GM21786 (cell line): ENCODE data around the gene HSPA12A.
A peak's percentile ranks its signal among the peaks of the same experiment; 100 is the strongest.
"Not testable (repeated sequence)": the region's sequence is repeated elsewhere in the genome, so short reads cannot be mapped to it uniquely, and the experiment has no call there.

Source experiments
- ATAC-seq: cut with Tn5 transposase; IDR thresholded peaks from one replicate; pipeline ENCODE4 v1.9.1; 2021; ENCODE audit not compliant: unreplicated experiment

The HSPA12A gene

DNA sequence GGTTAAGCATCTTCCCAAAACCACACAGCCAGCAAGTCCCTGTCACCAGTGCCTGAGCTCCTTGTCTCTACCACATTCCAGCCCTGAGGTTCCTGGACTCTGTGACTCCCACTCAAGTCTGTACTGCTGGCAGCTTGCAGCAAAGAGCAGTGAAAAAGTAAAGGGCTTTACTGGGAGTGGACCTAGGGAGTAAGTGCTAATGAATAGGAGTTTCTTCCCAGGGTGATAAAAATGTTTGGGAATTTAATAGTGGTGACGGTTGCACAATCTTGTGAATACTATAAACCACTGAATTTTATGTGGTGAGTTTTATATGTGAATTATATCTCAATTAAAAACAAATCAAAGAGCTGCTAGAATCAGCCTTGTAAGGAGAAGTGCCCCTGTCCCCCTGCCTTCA, 22.6 kb downstream of the HSPA12A start:
- ATAC-seq = no peak

DNA sequence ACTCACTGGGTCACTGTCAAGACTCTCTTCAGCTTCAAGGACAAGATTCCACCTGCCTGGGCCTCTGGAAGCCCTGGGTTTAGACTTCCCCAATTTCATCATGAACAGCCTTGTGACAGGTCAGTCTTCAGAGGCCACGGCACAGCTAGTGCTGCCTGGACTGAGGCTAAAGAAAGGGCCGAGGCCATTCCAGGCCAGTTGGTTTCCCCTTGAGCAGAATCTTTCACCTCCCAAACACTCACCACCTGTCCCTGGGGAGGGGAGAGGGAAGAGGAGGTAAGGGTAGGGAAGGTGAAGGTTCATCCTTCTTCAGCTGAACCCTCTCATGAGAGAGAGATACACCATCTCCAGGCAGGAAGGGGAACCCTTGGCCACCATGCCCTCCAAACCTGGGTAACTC, 24.3 kb downstream of the HSPA12A start:
- ATAC-seq = no peak

- no peak for ATAC-seq
These were observed 26.0 kb downstream of the HSPA12A start for GRCh38 chr10:116716381-116716780.

DNA sequence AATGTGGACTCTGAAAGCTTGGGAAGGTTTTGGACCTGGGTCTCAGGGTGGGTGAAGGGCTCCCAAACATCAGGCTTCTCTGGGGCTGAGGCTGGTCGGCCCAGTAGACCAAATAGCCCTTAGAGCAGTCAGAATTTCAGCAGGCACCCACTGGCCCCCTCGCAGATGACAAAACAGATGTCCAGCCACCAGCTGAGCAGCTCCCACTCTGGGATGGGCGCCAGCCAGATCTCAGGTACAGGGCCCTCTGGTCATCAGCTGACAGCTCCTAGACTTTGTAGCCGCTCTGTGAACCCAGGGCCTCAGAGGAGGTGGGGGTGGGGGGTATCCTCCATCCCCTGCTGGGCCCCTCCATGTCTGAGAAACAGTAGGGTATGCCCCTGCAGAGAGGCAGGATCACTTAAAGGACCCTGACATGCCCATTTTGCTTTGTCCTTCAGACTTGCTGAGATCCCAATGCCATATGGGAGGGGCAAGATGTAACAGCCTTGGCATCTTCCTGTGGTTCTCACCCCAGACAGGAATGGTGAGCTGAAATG, 26.5 kb downstream of the HSPA12A start:
- ATAC-seq = no peak

DNA sequence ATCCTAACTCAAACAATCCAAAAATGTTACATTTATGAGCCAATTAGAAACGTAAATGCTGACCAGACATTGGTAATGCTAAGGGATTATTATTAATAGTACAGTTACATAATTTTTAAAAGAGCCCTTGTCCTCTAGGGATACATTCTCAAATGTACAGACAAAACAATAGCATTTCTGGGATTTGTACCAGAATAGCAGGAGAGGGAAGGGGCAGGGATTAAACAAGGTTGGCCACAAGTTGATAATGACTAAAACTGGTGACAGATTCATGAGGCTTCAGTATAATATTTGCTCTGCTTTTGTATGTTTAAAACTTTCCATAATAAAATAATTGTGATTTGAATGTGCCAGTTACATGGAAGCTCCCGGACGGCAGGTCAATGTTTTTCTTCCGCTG, 27.0 kb downstream of the HSPA12A start:
- ATAC-seq = no peak

DNA sequence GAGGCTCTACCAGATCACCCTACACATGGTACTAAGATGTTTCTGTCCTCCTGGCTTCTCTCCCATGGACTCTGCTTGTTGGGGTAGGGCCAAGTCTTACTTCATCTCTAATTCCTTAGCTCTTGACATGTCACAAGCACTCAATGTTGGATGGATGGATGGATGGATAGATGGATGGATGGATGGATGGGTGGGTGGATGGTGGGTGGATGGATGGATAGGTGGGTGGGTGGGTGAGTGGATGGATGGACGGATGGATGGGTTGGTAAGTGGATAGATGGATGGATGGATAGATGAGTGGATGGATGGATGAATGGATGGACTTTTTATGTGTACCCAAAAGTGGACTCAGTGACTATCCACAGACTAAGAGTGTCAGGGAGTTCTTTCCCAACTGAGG, 28.5 kb downstream of the HSPA12A start:
- no peak for ATAC-seq

DNA sequence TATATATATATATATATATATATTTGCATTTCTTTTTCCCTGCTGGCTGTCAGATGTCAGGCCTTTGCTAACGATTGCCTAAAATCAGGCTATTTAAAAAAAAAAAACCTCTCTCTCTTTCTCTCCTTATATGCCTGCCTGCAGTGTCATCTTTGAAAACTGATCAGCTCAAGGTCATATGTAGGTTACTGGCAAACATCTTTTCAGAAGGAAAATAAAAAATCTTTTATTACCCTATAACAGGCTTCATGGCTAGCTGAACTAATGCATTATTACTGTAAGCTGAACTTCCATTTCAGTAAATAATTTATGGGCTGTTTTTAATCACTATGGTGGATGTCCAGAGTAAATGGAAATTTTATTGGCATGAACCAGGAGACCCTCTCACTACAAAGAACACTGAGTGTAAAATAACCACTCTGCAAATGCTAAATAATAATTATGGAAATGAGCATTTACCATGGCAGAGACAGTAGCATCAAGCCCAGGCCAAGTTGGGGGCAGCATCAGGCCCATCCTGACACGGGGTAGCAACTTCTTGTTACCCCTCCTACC, 29.3 kb downstream of the HSPA12A start:
- ATAC-seq = no peak

GRCh38 chr10:116712519-116712918, 29.8 kb downstream of the HSPA12A start:
- no peak for ATAC-seq

- not testable (repeated sequence) for ATAC-seq
These were observed 30.6 kb downstream of the HSPA12A start for GRCh38 chr10:116711803-116712202.

DNA sequence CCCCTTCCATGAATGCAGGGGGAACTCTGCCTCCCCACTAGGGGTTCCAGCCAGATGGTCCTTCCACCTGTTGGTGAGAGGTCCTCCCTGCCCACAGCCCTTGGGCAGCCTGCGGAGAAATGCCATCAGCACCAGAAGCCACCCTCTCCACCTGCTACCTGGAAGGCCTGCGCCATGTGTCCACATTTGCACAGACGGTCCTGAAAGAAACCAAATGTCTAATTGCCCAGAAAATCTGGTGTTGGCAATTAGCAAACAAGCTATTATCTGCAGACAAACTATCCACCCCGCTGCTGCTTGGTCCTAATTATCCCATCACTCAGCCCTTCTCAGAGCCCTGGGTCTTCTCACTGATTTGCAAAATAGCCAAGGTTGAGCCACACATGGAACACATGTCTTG, 32.3 kb downstream of the HSPA12A start:
- ATAC-seq = no peak

- no peak for ATAC-seq
These were observed 33.5 kb downstream of the HSPA12A start for GRCh38 chr10:116708877-116709276.

- ATAC-seq = no peak
These were observed 34.0 kb downstream of the HSPA12A start for GRCh38 chr10:116708391-116708821.

DNA sequence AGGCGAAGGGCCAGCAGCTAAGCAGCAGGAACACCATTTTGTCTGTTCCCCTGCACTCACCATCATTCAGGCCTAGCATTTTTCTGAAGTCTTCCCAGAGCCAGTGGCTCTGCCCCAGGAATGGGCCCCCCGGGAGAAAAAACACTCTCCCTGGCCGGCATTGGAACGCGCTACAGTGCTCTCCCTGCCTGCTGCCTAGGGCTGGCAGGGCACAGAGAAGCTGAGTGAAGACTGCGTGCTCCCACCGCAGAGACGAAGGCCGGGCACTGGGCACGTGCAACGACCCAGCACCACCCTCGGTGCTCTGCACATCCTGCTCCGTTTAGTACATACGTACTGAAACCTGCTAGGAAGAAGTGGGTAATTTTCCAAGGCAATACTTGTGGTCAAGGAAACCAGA, 34.4 kb downstream of the HSPA12A start:
- ATAC-seq = no peak

DNA sequence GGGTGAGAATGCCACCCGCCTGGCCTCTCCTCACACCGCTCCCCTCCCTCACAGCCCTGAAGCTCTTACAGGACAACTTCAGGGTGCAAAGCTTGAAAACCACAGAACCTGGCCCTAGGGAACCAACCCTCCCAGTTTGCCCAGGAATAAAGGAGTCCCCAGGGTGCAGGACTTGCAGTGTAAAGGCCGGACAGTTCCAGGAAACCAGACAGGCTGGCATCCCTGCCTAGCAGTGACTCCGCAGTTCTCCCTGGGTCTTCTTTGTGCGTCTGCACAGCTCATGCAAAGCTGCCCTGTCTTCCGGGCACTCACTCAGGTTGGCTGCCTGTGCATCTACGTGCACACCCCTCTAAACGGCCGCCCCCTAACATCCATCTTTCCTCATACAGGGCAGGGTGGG, 36.1 kb downstream of the HSPA12A start:
- ATAC-seq = no peak

GRCh38 chr10:116705498-116705897, 36.9 kb downstream of the HSPA12A start:
- no peak for ATAC-seq

- ATAC-seq = no peak
These were observed 37.4 kb downstream of the HSPA12A start for GRCh38 chr10:116704926-116705325.

DNA sequence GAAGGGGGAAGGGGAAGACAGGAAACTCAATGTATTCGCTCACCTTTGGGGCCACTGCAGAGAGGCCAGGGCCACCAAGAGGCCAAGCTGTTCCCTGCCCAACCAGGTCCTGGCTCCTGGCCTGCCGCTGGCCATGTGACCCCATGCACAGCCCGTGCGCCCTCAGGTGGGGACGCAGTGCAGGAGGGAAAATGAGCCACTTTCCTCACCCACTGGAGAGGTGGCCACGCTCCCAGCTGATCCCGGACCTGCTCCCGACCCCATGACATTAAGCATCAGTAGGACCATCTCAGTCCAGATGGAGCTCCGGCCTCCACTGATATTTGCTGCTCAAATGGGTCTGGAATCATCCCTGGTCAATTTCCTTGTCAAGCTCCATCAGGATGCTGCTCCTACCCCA, 40.2 kb downstream of the HSPA12A start:
- no peak for ATAC-seq

DNA sequence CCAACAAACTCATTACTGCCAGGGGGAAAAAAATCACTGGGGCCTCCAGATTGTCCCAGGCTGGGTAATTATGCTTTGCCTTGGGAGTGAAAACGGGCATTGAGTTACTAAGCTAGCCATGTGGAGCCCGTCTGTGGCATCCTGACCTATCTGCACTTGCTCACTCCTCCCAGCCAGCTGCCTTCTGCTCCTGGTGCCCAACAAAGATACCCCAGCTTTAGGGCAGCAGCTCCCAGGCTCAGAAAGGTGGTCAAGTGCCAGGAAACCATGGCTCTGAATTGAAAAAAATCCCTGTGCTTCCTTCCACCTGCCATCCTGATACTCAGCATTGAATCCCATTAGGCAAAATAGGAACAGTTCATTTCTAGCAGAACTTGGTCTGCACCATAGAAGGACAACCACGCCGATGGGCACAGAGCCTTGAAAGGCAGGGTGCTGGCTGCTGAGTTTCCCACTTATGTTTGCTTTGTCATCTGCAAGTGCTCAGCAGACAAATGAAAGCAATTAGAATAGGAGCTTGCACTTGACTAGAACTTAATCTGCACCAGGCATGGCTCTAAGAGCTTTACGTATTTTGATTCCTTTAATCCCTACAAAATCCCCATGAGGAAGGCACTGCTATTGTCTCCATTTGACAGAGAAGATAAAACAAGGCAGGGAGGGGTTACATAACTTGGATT, 42.8 kb downstream of the HSPA12A start:
- no peak for ATAC-seq

DNA sequence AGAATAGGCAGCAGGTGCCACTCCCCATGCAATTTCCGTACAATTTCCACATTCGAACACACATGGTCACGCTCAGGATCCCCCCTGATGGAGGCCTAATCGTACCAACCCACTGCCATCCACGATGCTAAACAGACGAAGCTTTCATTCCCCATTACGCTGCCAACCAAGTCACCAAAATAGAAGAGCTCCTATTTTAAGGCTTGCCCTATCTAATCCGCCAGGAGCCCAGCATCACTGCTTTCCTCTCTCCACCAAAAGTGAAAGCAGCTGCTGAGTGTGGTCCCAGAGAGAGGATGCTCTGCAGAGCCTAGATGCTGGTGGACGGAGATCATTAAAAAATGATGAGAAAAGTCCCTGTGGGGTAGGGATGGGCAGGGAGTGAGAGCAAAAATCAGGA, 43.3 kb downstream of the HSPA12A start:
- no peak for ATAC-seq

DNA sequence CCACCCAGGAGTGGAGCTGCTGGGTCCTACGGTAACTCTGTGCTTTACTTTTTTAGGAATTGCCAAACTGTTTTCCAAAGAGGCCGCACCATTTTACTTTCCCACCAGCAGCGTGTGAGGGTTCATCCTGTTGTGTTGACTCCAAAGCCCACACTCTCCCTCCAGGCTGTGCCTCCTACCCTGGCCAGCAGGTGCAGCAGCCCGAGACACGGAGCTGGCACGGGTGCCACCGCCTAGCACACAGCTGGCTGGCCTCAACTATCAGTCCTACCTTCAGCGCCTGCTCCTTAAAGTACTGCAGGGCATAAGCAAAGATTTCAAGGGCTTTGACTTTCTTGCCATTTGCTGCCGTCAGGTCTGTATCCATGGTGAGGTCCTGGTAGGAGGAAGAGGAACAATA, 44.0 kb downstream of the HSPA12A start:
- ATAC-seq = no peak

GRCh38 chr10:116697816-116698215, 44.5 kb downstream of the HSPA12A start:
- no peak for ATAC-seq

GRCh38 chr10:116696919-116697318, 45.4 kb downstream of the HSPA12A start:
- ATAC-seq = peak; percentile 59

- no peak for ATAC-seq
These were observed 47.5 kb downstream of the HSPA12A start for GRCh38 chr10:116694927-116695268.
